GM18519 (cell line): Measurements from ENCODE around the gene CACNA1I.

Source experiments
- ATAC-seq: cut with Tn5 transposase; IDR thresholded peaks from one replicate; pipeline ENCODE4 v1.9.1; 2021; ENCODE audit warnings: mild to moderate bottlenecking, moderate library complexity; ENCODE audit not compliant: unreplicated experiment, low FRiP score

Gene CACNA1I

GRCh38 chr22:39664485-39665200 is 94.1 kb downstream of the CACNA1I start:
- no peak for ATAC-seq

- ATAC-seq = no peak
These were observed 94.7 kb downstream of the CACNA1I start for GRCh38 chr22:39665229-39665628.

- ATAC-seq = no peak
These were observed 95.3 kb downstream of the CACNA1I start for GRCh38 chr22:39665661-39666431.

DNA sequence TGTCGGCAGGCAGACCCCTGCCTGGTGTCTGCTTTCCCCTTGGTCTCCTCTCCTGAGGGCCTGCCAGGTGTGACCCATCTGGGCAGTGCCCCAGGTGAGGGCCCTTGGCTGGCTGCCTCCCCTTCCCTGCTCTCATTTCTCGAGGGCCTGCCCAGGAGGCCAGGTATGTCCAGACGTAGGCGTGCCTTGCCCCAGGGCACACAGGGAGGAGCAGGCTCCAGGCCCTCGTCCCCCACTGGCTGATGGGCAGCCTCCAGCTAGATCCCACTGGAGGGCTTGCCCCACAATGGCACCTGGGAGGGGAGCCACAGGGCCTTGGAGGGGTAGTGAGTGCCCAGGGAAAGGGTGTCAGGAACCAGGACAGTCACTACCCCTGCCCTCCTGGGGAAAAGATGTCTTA is 95.9 kb downstream of the CACNA1I start:
- no peak for ATAC-seq

DNA sequence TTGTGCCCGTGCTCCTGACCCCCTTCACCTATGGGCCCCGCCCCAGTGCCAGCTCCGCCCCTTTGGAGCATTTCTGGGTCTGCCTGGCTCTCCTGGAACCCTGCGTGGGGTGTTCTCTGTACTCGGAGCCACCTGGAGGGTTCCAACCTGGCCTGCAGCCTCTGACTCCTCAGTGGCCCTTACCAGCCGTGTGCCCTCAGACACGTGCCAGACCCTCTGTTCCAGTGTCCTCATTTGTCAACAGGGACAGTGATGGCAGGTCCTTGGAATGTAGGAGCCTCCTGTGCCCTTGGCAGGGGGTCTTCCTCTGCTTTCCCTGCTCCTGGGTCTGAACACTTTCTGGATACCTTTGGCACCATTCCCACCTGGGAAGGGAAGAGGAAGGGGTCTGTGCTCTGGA is 96.4 kb downstream of the CACNA1I start:
- no peak for ATAC-seq

GRCh38 chr22:39669432-39669831 is 98.9 kb downstream of the CACNA1I start:
- no peak for ATAC-seq

- ATAC-seq = no peak
These were observed 101.4 kb downstream of the CACNA1I start for GRCh38 chr22:39671936-39672335.

DNA sequence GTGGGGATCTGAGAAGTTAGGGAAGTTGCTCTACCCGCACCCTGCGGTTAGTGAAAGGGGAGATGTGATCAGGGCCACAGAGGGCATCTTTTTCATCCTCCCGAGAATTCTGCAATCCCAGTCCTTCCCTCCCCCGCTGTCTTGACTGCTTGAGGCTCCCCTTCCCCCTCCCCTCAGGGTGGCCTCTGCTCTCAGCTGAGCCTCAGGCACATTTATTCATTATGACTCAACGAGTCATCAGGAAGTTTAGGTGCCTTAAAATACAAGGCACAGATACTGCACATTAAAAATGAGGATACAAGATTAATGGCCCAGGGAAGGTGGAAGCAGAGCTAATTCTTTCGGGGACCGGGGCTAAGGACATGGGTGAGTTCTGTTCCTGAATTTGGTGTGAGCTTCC is 104.0 kb downstream of the CACNA1I start:
- ATAC-seq = no peak

DNA sequence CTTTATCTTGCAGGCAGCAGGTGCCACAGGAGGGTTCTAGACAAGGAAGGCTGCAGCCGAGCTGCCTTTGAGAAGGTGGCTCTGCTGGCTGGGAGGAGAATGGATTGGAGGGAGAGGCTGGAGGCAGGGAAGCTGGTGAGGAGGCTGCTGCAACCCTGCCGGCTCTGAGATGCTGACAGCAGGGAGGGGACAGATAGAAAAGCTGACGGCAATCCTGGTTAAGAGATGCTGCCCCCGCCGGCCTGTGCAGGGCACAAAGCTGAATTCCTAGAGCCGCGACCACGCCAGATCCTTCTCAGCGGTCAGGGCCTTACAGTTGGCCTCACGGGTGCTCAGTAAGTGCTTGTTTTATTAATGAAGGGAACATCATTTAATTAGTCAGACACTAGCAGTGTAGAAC is 105.4 kb downstream of the CACNA1I start:
- ATAC-seq = no peak

DNA sequence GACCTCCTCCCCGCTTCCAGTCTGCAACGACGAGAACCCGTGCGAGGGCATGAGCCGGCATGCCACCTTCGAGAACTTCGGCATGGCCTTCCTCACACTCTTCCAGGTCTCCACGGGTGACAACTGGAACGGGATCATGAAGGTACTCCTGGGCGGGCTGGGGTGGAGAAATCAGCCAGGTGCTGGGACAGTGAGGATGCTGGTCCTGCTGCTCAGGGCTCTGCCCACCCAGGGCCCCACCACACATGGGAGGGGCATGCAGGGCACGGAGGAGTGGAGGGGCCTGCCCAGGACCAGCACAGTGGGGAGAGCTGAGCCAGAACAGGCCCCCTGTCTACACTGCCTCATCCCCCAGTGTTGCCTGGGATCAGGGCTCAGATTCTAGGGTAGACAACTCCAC is 107.4 kb downstream of the CACNA1I start:
- no peak for ATAC-seq

GRCh38 chr22:39678862-39679490 is 108.4 kb downstream of the CACNA1I start:
- ATAC-seq = no peak

- ATAC-seq = no peak
These were observed 109.1 kb downstream of the CACNA1I start for GRCh38 chr22:39679652-39680051.

DNA sequence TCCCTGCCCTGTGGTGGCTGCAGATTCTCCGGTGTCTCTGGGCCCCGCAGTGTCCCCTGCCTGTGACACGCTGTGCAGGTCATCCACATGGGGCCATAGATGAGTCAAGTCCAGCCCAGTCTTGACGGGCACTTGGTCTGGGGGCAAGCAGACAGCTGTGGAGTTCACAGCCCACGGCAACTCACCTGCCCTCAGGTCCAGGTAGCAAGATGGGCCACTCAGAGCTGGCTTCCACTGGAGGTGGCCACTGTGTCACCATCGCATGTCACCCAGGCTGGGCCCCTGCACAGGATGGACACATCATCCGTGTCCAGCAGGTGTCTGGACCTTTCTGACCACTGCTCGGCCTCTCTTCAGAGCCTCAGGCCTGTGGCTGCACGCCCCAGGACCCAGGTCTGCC is 109.9 kb downstream of the CACNA1I start:
- ATAC-seq = no peak

GRCh38 chr22:39681038-39681861 is 110.7 kb downstream of the CACNA1I start:
- ATAC-seq = no peak

- no peak for ATAC-seq
These were observed 112.4 kb downstream of the CACNA1I start for GRCh38 chr22:39682994-39683393.

- ATAC-seq = no peak
These were observed 113.1 kb downstream of the CACNA1I start for GRCh38 chr22:39683639-39684038.

GRCh38 chr22:39684702-39685281 is 114.2 kb downstream of the CACNA1I start:
- ATAC-seq = no peak

DNA sequence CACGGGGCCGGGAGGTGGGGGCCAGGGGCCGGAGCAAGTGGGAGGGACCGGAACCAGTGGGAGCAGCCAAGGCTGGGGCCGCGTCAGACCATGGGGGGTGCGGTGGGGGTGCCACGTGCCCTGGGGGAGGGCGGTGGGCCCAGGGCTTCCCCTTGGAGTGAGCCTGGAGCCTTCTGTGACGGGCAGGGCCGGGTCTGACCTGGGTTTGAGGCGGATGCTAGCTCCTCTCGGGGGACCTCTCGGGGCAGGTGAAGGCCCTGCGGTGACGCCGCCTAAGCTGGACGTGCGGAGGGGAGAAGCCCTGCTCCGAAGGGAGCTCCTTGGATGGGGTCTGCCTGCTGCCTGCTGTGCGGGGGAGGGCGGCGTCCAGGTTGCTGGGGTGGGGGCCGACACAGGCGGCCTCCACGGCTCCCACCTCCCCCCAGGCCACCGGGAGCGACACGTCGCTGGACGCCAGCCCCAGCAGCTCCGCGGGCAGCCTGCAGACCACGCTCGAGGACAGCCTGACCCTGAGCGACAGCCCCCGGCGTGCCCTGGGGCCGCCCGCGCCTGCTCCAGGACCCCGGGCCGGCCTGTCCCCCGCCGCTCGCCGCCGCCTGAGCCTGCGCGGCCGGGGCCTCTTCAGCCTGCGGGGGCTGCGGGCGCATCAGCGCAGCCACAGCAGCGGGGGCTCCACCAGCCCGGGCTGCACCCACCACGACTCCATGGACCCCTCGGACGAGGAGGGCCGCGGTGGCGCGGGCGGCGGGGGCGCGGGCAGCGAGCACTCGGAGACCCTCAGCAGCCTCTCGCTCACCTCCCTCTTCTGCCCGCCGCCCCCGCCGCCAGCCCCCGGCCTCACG is 115.0 kb downstream of the CACNA1I start:
- ATAC-seq = no peak

- no peak for ATAC-seq
These were observed 115.6 kb downstream of the CACNA1I start for GRCh38 chr22:39686178-39686620.
